GM12875 (cell line): ENCODE results near the gene SECISBP2L.
"Not testable (repeated sequence)": the region's sequence is repeated elsewhere in the genome, so short reads cannot be mapped to it uniquely, and the experiment has no call there.

Experiments
- H3K4me3 ChIP-seq: one replicate; pipeline ENCODE4 v1.5.1; 2011; ENCODE audit warnings: low read depth, low read length, control low read depth
- TF ChIP-seq, protein P1 (sequence below): IDR thresholded peaks from 2 replicates; pipeline ENCODE4 v1.5.1; 2011; ENCODE audit warnings: low read depth, mild to moderate bottlenecking, control low read depth, inconsistent platforms, low read length, moderate library complexity, borderline replicate concordance; ENCODE audit not compliant: insufficient read depth

Gene SECISBP2L

DNA sequence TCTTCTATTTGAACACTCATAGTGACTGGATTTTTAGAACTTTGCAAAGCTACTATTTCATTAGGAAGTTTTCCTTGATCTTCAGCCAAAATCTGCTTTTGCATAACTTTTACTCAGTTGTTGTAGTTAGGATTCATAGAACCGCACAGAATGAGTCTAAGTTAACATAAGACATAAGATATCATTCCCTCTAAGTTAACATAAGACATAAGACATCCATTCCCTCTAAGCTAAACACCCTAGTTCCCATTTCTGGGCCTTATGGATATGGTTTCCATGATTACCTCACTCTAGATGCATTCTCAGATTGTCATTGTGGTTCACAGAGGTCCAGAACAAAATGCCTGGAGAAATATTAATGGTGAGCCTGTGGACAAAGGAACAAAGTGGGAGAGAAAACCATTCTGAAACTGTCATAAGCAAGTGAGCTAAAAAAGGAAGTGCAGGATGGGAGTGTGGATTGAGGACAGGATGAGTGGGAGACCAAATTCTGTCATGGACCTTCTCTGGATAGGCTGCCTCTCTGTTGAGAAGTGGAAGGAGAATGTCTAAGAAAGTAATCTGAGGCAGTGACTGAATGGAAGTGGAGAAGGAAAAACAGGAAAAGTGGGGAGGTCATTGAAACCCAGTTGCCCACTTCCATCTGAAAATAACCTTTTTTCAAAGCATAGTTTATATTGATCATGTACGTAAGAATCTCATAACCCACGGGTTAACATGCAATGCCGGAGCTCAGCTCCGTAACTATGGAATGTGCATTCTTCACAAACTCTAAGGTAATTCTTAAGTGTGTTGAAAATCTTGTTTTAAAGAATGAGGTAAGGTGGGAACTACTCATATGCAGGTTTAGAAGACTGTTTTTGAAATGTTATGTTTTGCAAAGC lies 37.4 kb upstream of the SECISBP2L start:
- TF ChIP-seq, protein P1, sequence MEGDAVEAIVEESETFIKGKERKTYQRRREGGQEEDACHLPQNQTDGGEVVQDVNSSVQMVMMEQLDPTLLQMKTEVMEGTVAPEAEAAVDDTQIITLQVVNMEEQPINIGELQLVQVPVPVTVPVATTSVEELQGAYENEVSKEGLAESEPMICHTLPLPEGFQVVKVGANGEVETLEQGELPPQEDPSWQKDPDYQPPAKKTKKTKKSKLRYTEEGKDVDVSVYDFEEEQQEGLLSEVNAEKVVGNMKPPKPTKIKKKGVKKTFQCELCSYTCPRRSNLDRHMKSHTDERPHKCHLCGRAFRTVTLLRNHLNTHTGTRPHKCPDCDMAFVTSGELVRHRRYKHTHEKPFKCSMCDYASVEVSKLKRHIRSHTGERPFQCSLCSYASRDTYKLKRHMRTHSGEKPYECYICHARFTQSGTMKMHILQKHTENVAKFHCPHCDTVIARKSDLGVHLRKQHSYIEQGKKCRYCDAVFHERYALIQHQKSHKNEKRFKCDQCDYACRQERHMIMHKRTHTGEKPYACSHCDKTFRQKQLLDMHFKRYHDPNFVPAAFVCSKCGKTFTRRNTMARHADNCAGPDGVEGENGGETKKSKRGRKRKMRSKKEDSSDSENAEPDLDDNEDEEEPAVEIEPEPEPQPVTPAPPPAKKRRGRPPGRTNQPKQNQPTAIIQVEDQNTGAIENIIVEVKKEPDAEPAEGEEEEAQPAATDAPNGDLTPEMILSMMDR = no peak
- H3K4me3 ChIP-seq = no peak overlapping the region

- H3K4me3 ChIP-seq = no peak overlapping the region
- TF ChIP-seq, protein P1 = no peak
These were observed 36.7 kb upstream of the SECISBP2L start for GRCh38 chr15:49082960-49083359.

- no peak overlapping the region for H3K4me3 ChIP-seq
- TF ChIP-seq, protein P1 = no peak
These were observed 33.2 kb upstream of the SECISBP2L start for GRCh38 chr15:49079340-49080039.

DNA sequence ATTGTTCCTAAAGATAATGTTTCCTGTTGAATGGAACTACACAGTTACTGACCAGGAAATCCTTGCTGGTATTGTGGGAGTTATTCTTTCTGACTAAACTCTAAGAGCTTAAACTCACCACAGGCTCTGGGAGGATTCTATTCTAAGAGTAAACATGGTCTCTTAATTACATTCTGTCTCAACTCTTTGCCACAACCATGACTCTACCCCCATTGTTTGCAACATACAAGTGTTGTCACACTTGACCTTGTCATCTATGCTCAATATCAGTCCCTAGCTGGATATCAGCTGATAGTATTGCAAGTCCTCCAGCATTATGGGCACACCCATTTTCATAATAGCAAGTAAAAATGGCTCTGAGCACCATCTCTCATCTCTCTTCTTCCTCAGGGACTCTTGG lies 29.6 kb upstream of the SECISBP2L start:
- TF ChIP-seq, protein P1 = no peak
- H3K4me3 ChIP-seq = no peak overlapping the region

- H3K4me3 ChIP-seq = not testable (repeated sequence)
These were observed 28.5 kb upstream of the SECISBP2L start for GRCh38 chr15:49074589-49075287.

- TF ChIP-seq, protein P1 = no peak
- no peak overlapping the region for H3K4me3 ChIP-seq
These were observed 20.1 kb upstream of the SECISBP2L start for GRCh38 chr15:49066372-49066771.

- no peak overlapping the region for H3K4me3 ChIP-seq
- TF ChIP-seq, protein P1 = no peak
These were observed 18.6 kb upstream of the SECISBP2L start for GRCh38 chr15:49064884-49065283.
